GM21528 (cell line): ENCODE data around the gene ESRRG.
"Not testable (repeated sequence)": the region's sequence is repeated elsewhere in the genome, so short reads cannot be mapped to it uniquely, and the experiment has no call there.

Source experiments
- ATAC-seq: cut with Tn5 transposase; IDR thresholded peaks from one replicate; pipeline ENCODE4 v1.9.1; 2021; ENCODE audit warnings: mild to moderate bottlenecking, moderate library complexity; ENCODE audit not compliant: unreplicated experiment, low FRiP score

Gene ESRRG

DNA sequence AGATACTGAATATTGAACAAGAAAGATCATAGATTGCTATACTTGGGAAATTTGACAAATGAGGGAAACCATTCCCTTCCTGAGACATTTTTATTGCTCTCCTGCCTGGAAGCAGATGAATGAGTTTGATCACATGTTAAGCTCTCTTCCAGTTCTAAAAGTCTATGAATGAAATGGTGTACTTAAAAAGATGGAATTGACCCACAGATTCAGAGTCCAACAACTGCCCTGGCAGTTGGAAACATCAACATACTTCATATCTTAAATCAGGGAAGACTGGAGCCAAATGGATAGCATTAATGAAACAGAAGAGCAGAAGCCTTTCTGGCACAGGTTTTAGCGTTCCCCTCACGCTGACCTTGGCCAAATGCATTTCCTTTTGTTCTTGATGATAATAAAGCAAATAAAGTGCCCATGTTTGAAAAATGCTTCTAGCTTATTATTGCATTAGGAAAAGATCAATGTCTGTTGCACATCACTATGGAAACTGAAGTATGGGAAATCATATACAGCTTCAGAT, 142.6 kb downstream of the ESRRG start:
- no peak for ATAC-seq

DNA sequence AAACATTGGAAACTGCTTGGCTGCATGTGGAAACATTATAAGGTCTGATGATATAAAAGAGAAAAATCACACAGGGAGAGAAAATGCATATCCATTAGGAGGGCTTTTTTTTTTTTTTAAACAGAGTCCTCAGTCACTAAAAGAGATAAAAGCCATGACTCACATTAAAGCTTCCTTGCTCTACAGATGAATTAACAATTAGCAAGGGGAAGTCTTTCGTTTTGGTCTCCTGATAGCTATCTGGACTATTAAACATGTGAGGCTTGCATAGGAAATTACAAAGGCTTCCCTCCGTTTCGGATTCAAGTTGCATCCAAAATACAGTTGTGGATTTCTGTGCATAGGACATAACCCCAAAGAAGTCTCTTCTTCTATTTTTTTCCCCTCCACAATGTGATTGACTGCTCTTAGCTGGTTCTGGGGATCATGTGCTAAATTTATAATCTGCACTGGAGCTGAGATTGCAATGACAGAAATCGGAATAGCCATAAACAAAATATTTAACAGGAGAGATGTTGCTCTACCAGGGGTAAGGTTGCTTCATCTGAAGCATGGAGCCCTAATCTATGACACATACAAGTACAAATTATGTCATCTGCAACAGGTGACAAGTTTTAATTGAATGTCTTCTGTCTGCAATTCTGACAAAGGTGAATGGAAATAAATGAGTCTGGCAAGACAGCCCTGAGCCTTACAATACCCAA, 146.8 kb downstream of the ESRRG start:
- no peak for ATAC-seq

DNA sequence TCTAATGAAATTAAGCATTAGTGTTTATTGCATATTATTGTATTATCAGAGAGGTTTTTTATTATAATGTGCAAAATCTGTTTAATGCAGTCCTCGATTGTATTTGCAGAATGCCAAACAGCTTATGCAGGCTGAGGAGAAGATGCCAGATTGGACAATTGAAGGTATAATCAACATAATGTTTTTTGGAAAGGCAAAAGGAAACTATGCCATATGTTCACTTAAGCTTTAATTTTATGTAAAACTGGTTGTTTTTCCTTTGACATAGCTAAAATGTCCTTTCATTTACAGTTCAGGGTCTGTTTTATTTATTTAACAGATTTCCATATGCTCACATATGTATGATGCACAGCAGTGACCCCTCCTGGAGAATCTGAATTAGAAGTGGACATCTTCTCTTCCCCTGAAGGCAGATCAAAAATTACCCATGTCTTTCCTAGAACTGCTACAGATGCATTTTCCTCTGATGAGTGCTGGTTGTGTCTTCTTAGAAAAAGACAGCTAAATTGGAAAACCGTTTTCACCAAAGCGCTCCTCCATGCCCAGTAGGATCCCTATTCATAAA, 156.5 kb downstream of the ESRRG start:
- ATAC-seq: no peak

- no peak for ATAC-seq
Observed at GRCh38 chr1:216563087-216563486, 160.1 kb downstream of the ESRRG start.

DNA sequence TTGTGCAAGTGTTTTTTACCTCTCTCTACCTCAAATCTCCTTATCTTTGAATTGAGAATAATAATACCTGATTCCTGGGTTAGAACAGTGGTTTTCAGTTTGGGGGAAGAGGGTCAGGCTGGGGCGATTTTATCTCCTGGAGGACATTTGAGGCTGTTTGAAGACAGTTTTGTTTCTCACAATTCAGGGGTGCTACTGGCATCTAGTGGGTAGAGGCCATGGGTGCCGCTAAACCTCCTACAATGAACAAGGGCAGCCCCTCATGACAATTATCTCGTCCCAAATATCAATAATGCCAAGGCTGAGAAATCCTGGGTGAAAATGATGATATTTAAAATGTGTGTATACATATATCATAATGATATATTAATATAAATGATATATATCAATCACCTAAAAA, 160.8 kb downstream of the ESRRG start:
- no peak for ATAC-seq

DNA sequence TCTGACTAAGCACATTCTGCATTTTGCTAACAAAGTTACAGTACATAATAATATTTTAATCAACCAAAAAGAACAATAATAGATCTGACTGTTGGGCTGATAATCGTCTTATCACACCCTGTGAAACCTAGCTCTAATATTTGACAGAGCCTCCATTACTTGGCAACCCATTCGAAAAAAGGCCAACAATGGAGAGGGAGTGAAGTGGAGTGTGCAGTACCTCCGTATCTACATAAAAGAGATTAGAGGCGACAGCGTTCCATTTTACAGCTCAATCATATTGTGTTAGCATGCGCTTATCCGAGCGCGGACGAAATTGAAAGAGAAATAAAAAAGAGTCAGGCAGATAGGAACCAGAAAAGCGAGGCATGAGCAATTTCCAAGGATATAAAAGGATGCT, 162.7 kb downstream of the ESRRG start:
- ATAC-seq: no peak

- ATAC-seq: no peak
Observed at GRCh38 chr1:216559359-216559758, 163.9 kb downstream of the ESRRG start.

- no peak for ATAC-seq
Observed at GRCh38 chr1:216555653-216556052, 167.6 kb downstream of the ESRRG start.

GRCh38 chr1:216554934-216555333, 168.3 kb downstream of the ESRRG start:
- ATAC-seq: no peak

- no peak for ATAC-seq
Observed at GRCh38 chr1:216553766-216554165, 169.5 kb downstream of the ESRRG start.

DNA sequence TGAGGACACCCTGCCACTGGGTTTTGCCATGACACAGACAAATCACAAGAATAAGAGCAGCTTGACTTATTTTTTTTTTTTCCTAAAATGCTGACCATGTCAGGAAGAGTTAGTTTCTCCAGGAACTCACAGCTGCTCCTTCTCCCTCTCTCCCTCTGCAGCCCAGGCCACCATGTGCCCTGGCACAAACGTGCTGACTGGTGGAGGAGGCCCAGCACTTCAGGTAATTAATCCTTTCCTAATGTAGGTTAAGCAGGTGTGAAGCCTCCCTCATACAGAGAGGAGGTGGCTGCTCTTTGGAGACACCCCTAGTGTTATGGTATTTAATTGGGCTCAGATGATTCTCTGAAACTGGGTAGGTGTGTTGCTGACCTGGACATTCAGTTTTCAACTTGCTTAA, 170.2 kb downstream of the ESRRG start:
- ATAC-seq: no peak

GRCh38 chr1:216549796-216550195, 173.4 kb downstream of the ESRRG start:
- no peak for ATAC-seq

- no peak for ATAC-seq
Observed at GRCh38 chr1:216542741-216543140, 180.5 kb downstream of the ESRRG start.

DNA sequence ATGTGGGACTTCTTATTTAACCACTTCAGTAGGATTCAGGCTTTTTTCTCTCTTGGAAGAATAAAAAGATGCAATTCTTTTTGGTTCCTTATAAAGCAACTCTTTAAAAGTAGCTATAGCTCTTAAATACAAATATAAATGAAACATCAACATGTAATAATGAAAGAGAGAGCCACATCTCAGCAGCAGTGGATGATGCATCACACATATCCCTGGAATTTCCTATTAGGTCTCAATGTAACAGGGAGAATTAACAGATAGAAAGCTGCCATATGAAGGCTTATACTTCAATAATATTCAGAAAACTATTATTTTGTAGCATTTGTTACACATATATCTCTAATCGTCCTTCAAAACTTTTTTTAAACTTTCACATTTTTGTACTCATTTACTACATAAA, 181.0 kb downstream of the ESRRG start:
- ATAC-seq: no peak

- ATAC-seq: no peak
Observed at GRCh38 chr1:216535751-216536150, 187.5 kb downstream of the ESRRG start.

- no peak for ATAC-seq
Observed at GRCh38 chr1:216535059-216535458, 188.2 kb downstream of the ESRRG start.

DNA sequence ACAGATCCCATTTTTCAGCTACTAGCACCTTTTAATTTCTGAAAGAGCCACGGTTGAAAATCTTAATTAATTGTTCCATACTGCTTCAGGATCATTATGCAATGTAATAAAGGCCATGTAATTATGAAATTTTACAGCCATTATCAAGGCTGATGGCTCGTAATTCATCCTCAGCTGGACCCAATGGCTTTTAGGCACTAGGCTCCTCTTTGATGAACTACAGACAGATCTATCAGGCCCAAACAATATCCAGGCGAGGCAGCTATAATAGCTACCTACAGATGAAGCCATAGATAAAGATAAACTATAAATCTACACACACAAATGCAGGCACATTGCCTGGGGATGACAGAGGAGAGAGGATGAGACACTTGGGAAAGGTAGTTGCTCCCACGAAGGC, 189.5 kb downstream of the ESRRG start:
- ATAC-seq: no peak

GRCh38 chr1:216532251-216532798, 190.9 kb downstream of the ESRRG start:
- no peak for ATAC-seq

GRCh38 chr1:216531263-216532239, 191.7 kb downstream of the ESRRG start:
- ATAC-seq: no peak

GRCh38 chr1:216529851-216530250, 193.4 kb downstream of the ESRRG start:
- not testable (repeated sequence) for ATAC-seq

DNA sequence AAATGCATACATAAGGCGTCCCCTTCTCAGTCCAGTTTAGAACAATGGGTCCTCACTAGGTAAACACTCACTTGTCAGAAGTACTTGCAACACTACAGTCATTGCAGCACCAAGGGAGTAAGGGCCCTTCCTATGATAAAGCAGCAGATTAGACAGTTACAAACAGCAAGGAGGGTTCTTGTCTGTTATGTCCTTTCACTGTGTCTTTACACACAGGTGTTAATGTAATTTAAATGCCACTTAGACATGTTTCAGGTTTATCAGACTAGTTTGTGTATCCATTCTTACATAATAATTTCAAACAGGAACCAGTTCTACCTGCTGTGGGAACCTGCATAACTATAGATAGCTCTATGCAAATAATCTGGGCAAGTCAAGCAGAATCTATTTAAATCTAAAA, 194.4 kb downstream of the ESRRG start:
- peak; percentile 98 for ATAC-seq
